HG02610 (cell line): ENCODE measurements around the gene ZNF543.
"Not testable (repeated sequence)": the region's sequence is repeated elsewhere in the genome, so short reads cannot be mapped to it uniquely, and the experiment has no call there.

Experiments used
- ATAC-seq: cut with Tn5 transposase; IDR thresholded peaks from one replicate; pipeline ENCODE4 v1.9.1; 2021; ENCODE audit warnings: mild to moderate bottlenecking, moderate library complexity; ENCODE audit not compliant: unreplicated experiment

The ZNF543 gene

DNA sequence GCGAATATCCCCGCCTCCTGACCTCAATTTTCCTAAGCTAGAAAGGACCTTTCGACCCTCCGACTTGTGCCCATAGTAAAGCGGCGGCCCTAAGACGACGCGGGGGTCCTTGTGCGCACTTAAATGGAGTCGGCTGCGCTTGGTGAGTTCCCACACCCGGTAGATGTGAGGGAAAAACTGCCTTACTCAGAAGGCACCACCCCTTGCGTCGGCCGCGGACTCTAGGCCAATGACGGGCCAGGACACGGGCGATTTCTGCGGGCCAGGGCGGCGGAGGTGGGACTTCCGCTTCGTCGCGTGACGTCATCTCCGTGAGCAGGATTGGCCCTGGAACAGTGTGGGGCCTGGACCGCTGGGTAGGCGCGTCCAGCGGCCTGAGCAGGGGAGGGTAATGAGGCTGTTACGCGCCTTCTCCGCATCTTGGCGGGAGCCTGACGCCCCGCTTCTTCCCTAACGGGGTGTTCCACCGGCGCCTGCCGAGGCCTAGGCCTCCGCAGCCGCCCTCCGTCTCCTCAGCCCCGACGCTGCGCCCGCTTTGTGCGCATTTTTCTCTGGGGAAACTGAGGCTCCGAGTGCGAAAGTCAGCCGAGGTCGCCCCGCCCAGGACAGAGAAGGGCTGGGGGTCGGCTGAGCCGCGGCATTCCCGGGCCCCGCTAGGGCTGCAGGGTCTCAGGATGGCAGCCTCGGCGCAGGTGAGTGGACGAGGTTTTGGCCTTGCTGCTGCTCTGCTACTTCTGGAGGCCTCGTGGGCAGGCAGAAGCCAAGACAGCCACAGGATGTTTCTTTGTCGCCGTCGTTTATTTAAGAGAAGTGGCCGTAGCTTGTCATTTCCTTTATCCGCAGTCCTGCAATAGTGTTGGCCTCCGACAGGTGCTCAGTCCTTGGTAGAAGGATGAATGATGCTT is at the start of gene ZNF543:
Gene ZNF543, plus strand, starts transcription at position 293 of the 905 bp plus-strand sequence. Its CDS starts 382 bp downstream, at position 675.
- ATAC-seq, result peak; percentile 94

DNA sequence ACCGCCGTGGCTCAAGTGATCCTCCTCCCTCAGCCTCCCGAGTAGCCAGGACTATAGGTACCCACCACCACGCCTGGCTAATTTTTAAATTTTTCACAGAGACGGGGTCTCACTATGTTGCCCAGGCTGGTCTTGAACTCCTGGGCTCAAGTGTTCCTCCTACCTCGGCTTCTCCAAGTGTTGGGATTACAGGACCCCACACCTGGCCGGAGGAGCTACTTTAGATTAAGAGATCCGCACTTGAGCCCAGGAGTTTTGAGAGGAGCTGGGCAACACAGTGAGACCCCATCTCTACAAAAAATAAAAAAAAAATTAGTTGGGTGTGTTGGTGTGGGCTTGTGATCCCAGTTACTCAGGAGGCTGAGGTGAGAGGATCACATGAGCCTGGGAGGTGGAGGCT is 49.0 kb upstream of the ZNF543 start:
- ATAC-seq, result no peak

DNA sequence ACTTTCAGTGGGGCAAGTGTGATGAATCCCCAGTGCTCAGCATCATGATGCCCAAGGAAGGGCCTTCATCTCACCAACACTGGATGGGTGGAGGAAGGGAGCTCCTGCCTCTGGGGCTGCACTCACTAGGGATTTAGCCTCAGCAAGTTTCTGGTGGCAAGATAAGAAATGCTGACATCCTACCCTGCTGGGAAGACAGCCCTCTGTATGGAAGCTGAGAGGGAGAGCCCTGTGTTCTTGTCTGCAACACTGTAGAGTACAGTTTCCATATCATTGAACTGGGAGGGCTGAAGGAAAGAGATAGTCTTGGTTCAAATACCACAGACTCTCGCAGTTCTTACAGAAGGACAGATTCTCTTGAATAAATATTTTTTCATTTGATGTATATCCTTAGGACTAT is 47.3 kb upstream of the ZNF543 start:
- no peak for ATAC-seq

DNA sequence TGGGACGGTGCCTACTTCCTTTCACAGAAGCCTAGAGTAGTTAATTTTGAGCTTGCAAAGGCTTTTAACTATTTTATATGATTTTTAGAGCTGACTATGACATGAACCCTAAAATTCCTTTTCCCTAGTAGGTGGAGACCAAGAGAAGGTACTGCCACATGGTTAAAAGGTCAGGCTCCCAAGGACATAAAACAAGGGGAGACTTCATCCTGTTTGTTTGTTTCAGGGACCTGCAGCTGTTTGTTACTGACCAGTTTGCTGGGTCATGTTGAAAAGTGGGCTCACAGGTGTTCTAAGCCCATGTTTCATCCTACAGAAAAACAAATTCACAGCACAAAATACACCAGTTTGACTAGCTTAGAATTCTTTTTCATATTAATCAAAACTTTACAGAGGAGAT is 43.8 kb upstream of the ZNF543 start:
- ATAC-seq, result no peak

DNA sequence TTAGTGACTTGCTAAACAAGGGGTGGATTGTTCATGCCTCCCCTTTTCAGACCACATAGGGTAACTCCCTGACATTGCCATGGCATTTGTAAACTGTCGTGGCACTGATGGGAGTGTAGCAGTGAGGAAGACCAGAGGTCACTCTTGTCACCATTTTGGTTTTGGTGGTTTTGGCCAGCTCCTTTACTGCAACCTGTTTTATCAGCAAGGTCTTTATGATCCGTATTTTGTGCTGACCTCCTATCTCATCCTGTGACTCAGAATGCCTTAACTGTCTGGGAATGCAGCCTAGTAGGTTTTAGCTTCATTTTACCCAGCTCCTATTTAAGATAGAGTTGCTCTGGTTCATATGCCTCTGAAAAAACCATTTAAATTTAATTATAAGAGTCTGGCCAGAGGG is 41.8 kb upstream of the ZNF543 start:
- not testable (repeated sequence) for ATAC-seq

DNA sequence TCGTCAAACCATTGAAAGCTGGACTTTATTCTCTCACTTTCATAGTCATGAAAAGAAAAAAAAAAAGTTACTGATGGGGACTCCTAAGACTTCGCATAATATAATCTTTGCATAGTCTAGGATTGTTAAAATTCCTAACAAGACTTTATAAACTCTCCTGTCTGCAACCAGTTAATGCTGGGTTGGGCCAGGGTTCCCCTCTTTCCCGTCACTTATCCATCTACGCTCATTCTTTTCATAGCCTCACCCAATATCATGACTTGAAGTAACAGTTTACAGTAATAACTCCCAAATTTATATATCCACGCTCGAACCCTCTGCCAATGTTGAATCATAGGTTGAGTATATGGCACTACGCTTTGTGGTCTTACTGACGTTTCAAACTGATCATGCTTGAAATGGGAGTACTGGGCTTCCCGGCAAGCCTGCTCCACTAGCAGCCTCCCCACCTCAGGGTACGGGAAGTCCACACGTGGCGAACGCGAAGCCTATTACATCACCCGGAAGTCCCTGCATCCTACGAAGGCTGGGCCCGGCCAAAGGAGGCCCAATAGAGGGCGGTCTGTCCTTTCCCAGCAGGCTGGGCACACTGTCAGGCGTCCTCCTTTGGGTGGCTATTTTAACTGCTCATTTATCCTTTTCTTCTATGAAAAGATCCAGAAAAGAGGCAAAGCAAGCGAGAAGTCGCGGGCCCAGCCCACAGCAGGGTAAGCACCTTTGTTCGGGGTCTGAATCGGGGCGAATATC is 40.7 kb upstream of the ZNF543 start:
- ATAC-seq, result peak; percentile 69

DNA sequence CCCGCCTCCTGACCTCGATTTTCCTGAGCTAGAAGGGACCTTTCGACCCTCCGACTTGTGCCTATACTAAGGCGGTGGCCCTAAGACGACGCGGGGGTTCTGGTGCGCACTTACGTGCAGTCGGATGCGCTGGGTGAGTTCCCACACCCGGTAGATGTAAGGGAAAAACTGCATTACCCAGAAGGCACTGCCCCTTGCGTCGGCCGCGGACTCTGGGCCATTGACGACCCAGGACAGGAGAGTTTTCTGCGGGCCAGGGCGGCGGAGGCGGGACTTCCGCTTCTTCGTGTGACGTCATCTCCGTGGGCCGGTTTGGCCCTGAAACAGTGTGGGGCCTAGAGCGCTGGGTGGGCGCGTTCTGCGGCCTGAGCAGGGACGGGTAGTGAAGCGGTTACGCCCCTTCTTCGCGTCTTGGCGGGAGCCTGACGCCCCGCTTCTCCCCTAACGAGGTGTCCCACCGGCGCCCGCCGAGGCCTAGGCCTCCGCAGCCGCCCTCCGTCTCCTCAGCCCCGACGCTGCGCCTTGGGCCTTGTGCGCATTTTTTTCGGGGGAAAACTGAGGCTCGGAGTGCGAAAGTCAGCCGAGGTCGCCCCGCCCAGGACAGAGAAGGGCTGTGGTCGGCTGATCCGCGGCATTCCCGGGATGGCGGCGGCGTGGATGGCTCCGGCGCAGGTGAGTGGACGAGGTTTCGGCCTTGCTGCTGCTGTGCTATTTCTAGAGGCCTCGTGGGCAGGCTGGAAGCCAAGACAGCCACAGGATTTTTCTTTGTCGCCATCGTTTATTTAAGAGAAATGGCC is 39.9 kb upstream of the ZNF543 start, which contains the start of gene ZNF460:
Gene ZNF460, plus strand, starts transcription at position 321 of the 797 bp plus-strand sequence. Its CDS starts 322 bp downstream, at position 643.
- peak; percentile 66 for ATAC-seq

DNA sequence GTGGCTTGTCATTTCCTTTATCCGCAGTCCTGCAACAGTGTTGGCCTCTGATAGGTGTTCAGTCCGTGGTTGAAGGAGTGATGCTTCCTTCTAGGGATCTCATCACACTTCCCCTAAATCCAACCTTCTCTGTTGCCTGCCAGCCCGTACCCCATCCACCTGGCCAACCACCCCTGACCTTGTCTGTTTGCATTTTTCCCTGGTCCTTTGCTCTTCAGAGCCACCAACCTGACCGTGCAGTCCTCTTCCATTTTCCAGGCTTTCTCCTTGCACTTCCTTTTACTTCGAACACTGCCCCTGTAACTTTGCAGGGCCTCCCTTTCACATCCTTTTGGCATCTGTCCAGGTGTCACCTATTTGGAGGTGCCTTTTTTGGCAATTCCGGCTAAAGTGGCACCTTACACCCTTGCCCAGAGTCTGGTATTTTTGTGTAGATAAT is 39.3 kb upstream of the ZNF543 start:
- ATAC-seq, result no peak

DNA sequence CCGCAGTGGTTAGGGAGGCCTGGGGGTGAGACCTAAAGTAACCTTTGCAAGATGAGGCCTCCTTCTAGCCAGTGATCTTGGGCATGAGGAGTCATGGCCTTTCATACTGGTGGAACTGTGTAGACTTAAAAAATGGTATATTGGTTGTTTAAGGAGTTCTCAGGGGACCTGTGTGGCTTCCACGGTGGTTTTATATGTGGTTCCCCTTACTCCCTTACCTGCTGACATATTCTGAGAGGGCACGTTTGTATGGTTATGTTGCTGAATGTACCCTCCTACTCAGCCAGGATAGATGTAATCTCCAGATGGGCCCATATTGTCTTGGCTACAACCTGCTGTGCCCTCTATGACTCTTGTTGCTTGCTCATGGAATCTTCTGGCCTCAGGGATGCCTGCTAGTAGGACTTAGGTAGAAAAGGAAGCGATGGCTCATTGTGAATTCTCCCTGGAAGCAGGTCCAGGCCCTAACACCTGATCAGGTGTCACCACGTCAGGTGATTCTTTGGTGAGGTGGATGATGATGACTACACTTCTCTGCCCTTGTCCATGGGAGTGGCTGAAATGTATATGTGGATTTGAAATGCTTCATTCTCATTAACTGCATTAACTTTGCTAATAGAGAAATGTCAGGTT is 38.1 kb upstream of the ZNF543 start:
- no peak for ATAC-seq

DNA sequence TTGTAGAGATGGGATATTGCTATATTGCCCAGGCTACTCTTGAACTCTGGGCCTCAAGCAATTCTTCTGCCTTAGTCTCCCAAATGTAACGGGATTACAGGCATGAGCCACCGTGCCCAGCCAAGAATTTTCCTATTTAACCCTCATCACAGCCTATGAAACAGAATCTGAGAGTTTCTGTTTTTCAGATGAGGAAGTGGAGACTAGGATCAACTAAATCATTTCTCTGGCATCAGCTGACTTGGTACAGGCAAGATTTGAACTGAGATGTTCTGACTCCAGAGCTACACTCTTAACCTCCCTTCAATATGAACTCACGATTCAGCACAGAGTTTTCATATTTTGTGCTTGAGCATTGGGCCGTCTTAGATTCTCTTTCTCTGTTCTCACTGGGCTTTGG is 31.9 kb upstream of the ZNF543 start:
- no peak for ATAC-seq

DNA sequence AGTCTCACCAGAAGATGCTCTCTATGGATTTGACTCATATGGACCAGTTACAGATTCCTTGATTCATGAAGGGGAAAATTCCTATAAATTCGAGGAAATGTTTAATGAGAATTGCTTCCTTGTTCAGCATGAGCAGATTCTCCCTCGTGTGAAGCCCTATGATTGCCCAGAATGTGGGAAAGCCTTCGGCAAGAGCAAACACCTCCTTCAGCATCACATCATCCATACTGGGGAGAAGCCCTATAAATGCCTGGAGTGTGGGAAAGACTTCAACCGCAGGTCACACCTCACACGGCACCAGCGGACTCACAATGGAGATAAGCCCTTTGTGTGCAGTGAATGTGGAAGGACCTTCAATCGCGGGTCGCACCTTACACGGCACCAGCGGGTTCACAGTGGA is 29.3 kb upstream of the ZNF543 start:
- ATAC-seq, result no peak

DNA sequence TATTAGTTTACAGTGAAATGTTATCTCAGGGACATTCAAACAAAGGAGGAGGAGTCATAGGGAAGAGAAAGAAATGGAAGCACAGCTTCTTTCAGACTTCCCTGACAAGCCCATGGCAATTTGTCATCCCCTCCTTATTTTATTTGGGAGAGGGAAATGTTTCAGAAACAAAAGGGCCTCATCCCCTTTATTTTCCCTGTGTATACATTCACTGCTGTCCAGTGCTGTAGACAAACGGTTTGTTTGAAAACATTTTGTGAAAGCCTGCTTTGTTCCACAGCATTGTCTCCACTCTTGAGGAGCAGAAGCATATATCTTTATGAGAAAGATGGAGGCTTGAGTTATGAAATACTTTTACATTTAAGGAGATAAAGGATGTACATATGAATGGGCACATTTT is 27.7 kb upstream of the ZNF543 start:
- no peak for ATAC-seq

DNA sequence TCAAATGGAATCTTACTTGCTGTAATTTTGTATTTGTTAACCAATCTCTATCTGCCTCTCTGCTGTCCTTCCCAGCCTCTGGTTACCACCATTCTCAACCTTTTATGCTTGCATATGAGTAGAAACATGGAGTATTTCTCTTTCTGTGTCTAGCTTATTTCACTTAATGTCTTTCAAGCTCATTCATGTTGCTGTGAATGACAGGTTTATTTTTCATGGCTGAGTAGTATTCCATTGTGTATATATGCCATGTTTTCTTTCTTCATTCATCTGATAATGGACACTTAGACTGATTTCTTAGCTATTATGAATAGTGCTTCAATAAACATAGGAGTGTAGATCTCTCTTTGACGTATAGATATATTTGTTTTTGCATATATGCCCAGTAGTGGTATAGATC is 26.6 kb upstream of the ZNF543 start:
- no peak for ATAC-seq

DNA sequence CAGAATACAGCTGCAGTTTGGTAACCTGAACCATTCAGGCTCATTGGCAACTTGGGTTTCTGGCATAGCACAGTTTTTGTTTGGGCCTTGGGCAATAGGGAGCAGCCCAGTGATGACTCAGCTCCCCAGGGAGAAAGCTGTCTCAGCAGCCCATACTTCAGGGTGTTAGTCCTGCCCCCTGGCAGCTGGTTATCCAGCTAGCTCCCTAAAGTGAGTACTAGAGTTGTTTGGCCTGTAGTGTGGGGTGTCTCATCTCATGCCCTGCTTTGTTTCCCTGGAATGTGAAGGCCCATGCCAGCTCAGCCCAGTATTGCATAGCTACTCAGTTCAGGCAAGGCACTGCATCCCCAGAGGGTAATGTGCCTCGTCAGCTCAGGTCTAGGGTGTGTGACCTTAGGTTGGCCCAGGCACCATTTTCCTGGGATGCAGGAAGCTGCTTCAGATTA is 18.2 kb upstream of the ZNF543 start:
- no peak for ATAC-seq

DNA sequence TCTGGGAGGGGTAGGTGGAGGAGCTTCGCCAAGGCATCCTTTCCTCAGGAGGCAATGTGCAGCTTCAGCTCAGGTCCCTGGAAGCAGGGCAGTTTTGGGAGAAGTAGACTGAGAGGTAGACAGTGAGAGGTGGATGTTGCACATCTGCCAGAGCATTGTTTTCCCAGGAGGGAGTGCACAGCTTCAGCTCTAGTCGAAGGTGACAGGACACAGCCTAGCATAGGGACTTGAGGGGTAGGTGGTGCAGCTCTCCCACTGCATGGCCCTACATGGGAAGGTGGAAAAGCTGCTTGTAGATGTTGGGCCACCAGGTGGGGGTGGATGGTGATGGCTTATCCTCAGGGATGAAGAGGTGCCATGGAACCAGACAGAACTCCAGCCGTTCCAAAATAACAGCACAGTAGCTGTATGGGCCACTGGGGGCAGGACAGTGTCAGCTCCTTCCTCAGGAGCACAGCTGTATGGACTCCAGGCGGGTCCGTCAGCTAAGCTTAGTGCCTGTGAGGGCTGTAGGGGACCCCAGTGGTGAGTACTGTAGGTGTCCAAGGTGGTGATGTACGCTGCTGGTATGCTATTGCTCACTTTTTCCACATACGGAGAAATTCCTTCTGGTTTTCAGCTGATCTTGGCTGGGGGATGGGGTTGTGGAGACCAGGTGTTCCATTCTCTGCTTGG is 17.4 kb upstream of the ZNF543 start:
- no peak for ATAC-seq

DNA sequence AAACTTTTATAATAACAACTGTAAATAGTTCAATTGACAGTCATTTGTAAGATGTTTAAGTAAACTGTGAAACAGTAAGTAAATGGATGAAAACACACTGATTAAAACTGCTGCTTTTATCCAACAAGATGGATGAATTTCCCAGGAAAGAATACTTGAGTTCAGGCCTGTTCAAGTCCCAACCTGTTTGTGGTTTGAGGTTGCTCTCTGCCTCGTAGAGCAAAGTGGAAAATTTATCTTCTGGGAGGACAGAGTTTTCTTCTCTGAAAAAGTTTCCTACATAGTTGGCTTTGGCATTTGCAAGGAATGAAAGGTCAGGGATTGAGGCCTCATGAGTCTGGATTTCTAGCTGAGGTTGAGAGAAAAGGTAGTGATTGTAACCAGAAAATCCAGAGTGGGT is 15.2 kb upstream of the ZNF543 start:
- no peak for ATAC-seq

DNA sequence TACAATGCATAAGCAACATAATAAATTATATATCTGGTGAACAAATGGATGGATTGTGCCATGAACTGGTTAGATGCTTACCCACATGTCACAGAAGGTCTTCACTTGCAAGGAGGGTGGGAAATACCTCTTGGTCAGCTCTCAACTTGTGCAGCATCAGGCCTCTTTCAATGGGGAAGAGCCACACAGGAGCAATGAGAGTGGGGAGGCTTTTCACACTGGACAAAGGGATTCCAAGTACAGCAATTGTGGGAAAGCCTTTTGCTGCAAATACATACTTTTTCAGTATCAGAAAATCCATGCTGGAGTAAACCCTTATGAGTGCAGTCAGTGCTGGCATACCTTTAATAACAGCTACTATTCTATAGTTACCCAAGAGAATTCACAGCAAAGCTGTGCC is 11.8 kb upstream of the ZNF543 start:
- no peak for ATAC-seq

DNA sequence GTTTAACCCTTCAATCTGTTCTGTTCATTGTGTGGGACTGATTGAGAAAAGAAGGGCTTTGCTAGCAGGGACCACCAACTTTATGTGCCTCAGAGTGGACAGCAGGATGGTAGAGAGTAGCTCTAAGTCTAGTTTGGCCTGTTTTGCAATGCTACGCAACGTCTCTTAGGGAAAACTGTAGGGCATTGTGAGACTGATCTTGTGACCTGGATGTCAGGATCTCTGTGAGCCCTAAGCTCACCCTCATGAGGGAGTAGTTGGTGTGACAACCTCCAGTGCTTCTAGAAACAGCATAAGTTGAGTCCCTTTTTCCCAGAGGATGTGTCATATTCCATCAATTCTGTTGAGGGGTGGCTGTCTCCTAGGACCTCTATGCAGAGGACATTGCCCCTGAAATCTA is 9.5 kb upstream of the ZNF543 start:
- no peak for ATAC-seq

DNA sequence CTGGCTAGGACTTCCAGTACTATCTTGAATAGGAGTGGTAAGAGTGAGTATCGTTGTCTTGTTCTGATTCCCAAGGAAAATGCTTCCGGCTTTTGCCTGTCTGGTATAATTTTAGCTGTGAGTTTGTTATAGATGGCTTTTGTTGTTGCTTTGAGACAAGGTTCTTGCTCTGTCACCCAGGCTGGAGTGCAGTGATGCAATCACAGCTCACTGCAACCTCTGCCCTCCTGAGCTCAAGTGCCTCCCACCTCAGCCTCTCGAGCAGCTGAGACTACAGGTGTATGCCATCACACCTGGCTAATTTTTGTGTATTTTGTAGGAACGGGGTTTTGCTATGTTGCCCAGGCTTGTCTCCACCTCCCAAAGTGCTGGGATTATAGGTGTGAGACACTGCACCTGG is 6.1 kb upstream of the ZNF543 start:
- ATAC-seq, result no peak

DNA sequence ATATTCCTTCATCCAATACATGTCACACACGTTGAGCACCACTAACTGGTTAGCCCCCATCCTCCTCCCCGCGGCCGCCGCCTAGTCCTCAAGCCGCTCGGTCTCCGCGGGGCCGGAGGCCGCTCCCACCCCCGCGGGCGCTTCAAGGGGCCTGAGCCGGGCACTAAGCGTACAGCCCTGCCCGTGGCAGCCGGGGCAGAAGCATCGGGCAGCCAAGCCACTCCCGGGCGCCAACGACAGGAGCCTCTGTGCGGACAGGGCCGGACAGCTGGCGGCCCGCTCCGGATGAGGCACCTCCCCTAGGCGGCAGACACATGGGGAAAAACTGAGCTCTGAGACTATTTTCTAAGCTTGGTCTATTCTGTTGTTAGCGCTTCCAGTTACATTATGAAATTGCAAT is 2.8 kb upstream of the ZNF543 start:
- ATAC-seq, result no peak
